ENCODE measurements around the gene MVB12B.

MVB12B gene

DNA sequence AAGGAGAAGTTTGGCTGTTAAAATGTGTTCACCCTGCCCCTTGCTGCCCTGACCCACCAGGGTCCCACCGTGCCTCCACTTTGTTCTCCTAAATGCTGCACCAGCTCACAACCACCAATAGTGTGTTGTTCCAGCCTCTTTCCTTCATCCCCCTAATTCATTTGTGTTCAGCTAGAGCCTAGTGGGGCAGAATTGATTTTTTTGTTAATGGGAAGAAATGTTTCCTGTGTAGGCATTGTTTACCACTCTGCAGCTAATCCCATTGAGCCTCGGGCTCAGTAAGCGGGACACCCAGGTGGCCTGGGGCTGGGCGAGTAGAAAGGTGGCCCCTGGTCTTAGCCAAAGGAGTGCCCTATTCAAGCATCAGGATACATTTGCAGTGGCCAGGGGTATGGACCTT, 127.6 kb downstream of the MVB12B start:
- DNase-seq, result no peak

DNA sequence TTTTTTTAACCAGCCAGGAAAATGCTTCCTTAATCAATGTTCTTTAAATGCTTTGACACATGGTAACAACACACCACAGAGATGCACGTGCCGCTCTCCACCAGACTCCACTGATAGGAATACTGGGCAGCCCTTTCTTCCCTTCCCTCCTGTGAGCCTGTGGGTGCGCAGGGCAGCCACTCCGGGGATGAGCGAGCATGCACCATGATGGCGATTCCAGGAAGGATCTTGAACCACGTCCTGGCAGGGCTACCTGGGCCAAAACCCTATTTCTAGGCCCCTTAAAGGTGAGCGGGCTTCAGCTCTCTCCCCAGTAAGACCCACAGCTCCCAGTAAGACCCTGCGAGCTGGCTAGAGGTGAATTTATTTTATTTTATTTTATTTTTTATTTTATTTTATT, 128.2 kb downstream of the MVB12B start:
- no peak for DNase-seq

DNA sequence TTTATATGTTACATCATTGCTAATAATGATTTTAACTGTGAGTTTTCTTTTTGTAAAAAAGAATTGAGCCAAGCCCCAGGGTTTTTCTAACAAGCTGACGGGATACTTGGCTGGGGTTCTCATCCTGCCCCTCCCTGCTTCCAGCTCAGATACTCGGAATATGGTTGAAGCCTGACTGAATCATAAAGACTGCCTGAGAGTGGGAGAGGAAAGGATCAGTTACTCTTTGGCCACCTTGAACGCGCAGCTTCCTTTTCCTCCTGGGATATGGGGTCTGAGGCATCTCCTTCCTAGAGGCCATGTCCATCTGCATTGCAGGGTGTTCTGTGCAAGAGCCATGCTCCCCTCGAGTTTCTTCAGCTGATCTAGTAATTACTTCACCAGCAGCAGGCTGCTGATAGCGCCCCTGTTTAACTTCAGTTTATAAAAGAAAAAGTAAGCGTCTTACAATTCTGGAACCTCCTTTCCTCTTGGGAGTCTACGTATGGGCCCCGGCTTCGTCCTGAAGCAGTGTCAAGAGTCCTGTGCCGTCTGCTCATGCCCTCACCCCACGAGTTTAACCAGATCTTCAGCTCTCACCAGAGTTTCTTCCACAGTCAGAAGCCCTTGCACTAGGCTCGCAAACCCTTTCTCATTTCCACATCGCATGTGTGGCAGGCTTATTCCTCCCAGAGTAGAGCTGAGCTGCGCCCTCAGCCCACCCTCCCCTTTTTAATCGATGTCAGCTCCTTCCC, 130.0 kb downstream of the MVB12B start:
- no peak for DNase-seq

DNA sequence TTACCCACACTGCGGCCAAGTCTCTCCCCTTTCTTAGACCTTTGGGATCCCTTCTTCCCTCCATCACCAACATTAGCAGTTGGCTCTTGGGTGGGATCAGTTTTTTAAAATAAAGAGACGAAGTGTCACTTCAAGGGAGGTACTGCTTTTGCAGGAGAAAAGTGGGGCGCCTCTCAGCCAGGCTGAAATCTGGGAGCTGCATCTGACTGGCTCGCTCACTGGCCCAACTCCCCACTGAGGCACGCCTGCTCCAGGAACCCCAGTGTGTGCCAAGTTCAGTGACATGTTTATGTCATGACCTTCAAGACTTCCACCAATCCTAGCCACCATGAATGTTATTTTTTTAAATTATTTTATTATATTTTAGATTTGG, 130.5 kb downstream of the MVB12B start:
- no peak for DNase-seq

DNA sequence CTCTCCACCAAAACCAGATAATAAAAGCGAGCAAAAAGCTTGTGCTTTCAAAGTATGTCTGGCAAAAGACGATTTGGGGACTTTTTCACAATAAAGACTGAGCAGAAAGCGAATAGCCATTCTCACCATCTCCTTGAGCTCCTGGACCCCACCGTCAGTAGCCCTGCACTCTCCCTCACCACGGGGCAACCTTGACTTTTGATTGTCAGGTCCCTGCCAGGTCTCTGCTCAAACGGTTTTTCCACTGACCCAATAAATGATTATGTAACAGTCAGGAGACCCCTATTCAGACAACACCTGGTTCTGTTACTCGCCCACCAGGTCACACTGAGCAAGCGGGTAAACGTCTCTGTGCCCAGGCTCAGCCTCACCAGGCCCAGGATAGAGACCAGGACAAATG, 131.3 kb downstream of the MVB12B start:
- DNase-seq, result no peak

DNA sequence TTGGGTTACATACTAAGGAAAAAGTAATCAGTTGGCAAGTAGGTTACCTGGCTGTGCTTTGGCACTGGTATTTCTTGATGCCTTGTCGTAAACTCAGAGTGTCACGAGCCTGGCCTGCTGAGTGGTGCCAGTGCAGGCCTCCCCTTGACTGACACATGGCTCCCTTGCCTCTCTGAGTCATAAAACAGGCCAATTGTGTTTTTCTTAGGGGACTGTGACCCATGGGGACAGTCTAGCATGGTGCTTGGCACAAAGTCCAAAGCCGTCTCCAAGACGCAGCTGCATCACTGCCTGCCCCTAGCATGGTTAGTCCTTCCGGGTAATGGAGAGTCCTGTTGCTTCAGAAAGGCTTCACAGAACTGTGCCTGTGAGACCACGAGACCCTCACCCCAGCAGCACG, 132.5 kb downstream of the MVB12B start:
- no peak for DNase-seq

DNA sequence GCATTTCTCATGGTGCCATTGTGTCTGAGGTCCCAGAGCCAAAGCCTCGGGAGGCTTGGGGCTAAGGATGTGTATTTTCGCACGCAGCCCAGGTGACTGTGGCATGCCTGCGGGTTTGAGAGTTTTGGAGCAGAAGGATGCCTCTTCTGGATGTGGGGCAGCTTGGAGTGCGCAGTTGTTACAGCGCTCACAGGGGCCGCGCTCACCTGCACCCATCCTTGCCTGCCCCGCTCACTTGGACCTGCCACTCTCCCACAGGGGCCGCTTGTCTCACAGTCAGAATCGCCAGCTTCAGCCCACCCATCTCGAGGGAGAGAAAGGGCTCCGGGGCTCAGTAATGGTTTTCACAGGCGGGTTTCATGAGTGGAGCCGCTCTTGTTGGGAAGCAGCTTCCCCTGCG, 132.9 kb downstream of the MVB12B start:
- no peak for DNase-seq

DNA sequence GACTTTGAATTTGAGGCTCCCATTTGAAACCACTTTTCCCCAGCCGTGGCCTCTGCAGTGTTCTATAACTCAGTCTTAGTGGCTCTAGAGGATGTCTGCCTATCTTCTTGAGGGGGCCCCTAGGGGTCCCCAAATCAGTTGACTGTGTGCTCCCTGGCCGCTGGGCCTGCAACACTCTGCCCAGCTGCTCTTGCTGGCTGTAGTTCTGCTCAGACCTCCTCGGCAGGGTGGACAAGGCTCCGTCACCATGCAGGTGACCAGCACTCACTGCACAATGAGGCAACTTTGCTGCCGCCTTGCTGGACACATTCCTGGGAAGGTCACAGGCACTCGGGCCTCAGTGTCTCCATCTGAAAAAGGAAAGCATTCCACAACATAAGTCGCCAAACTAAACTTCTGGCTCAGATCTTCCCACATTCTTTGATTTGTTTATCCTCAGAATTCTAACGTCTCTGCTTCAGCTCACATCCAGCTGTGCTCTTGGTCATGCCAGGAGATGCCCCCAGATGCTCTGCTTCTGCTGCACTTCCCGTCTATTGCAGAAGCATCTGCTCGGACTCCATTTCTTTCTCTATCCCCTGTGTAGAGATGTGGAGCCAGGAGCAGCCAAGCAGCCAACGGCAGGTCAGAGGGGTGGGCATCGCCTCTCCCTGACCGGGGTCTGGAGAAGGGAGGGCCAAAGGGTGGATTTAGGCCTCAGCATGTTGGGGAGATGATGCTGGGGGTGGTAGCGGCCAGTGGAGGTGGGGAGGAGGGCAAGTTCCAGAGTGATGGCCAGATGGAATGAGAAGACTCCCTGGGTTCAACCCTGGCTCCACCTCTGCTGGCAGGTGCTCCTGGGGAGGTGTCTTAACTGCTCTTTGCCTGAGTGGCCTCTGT, 133.6 kb downstream of the MVB12B start:
- DNase-seq, result no peak

DNA sequence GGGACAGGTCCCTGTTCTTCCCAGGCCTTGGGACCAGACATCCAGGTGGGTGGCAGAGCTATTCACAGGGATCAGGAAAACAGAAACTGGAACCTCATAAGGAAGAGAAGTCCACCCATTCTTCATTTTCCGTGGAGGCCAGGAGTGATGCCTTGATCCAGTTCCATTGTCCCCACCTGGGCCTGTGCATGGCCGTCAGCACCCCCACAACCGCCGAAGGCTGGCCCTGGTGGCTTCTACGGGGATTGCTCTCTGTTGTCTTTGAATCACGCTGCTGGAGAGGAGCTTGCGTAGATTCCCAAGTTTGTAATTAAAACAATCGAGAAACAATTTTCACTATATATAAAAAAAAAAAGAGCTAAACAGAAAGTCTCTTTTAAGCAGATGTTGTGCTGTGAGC, 134.4 kb downstream of the MVB12B start:
- no peak for DNase-seq

DNA sequence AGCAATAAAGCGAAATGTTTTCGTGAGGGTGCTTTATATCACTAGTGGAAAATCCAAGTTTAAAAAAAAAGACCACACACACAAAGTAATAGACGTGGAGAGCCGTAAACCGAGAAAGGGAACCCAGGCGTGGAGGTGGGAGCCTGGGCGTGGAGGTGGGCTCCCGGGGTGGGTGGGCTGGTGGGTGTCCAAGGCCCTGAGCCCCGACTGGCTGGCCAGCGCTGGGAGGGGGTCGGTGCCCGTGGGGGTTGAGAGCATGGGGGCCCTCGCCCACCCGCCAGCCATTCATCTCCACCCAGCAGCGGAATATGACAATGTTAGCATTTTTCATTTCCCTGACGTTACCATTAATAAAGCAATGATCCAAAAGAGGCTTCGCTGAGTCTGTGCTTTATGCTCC, 135.0 kb downstream of the MVB12B start:
- DNase-seq, result no peak

DNA sequence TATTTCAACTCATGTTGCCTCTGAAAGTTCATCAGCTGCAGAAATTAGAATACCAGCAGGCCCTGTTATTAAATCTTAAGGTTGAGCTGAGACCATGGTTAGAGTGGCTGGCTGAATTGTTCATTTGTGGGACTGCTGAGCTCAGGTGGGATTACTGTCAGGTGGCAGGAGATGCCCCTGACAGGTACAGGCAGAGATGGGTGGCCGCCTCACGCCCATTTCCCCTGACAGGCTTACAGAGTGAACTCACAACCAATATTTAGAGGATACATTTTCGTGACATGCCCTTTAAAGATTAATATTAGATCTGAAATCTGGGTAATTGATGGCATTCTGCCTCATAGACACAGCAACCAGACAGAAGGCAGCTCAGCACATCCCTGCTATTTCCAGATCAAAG, 136.0 kb downstream of the MVB12B start:
- no peak for DNase-seq

DNA sequence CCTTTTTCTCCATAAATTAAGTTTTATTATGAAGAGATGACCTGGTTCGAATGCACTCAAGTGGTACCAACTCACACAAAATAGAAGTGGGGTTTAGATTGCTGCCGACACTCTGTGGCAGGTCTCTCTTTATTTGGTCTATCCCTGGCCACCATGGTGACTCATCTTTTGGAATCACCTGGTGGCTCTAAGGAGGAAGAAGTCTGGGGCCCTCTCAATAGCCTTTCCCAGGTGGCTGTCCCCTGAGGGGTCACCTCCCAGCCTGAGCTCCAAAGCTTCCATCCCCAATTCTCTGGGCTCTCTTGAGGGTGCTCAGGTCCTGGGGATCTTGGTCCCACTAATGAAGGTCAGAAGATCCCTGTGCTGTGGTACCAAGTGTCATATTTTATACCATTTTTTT, 136.8 kb downstream of the MVB12B start:
- DNase-seq, result no peak

DNA sequence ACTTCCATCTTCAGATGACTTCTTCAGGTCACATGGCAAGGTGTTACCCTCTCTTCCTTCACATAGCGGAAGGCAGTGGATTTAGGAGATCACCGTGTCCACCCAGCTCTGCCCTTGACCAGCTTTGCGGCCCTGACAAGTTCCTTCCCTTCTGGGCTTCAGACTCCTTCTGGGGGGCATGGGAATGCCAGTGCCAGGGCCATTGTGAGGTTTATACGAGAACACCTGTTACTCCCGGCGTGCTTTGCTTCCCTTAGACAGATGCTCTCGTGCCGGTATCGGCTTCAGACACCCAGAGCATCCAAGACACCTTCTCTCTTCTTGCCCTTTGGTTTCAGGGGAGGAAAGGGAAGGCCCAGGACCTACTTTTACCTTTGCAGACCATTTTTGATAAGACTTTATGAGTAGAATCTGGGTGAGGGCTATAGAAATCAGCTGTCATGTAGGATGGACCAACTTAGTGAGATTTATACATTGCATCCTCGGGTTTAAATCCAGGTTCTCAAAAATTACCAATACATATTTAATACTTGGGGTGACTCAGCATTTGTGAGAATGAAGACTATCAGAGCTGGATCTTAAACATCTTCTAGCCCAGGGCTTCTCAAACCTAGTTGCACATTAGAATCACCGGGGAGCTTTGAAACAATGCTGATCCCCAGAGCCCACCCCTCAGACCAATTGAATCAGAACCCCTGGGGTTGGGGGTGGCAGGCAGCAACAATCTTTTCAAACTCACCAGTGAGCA, 138.2 kb downstream of the MVB12B start:
- DNase-seq, result no peak

DNA sequence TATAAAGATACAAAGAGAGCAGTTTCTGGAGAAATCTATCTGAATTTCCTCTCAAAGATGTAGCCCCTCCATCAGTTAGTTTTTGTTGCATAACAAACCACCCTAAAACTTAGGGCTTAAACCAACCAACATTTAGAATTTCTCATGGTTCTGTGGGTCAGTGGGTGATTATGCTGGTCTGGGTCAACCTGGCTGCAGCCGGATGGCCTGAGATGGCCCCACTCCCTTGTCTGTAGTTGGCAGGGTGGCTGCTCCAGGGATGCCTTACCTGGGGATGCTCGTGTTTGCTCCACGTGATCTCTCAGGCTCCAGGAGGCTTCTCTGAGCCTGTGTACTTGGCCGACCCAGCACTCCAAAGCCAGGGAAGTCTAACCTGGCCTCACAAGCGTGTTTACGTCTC, 139.3 kb downstream of the MVB12B start:
- DNase-seq, result no peak

DNA sequence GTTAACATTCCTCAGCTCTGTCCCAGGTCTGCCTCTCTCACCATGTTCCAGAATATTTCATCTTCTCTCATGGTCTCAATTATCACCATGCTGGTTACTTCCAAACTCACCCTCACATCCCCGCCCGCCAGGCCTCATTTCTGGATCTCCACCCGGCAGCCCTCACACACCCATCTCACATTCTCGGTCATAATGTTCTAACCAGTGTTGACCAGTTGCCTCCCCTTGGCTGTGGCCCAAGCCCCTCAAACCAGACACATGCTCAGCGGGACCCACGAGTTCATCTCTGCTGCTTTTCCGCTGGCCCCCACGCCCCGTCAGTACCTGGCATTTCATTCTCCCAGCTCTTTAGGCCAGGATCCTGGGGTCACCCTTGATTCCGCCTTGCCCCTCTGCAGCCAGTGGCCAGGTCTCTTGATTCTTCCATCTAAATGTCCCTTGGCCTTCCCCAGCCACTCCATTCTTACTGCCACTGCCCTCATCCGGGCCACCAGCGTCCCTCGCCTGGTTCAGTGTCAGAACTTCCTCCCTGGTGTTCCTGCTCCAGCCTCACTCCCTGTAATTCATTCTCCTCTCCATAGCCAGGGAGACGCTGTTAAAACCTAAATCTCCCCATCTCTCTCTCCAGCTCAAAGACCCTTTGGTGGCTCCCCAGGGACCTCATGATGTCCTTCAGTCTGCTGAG, 141.7 kb downstream of the MVB12B start:
- DNase-seq, result peak in 2 of 4 experiments; percentile 39 to 42

DNA sequence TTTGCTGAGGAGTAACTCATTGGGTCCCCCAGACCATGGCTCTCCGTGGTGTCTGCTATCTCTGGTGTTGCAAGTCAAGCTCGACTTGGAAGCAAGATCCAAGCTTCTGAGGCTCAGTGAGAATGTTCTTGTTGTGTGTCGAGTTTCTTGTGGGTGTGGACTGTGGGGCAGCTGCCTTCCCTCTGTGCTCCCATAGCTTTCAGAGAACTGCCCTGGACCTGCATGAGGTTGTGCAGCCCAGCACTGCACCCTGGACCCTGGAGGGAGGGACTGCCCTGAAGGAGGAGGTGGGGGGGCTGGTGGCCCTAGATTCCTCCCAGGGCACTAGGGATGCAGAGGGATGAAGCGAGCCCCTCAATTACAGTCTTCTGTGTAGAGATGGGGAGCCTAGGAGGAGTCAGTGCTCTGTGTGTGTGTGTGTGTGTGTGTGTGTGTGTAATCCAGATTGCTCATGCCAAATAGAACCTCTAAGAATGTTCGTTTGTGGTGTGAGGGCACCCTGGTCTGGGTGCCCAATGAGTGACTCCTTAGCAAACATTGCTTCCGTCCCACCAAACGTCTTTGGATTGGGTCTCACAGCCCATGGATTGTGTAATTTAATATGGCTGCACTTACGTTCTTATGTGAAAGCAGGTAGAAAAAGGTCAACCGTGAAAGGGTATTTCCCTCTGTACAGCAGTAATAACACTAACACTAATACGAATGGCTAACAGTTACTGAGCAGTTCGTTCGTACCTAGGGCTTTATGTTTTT, 143.8 kb downstream of the MVB12B start:
- peak in 2 of 4 experiments; percentile 24 to 35 for DNase-seq

DNA sequence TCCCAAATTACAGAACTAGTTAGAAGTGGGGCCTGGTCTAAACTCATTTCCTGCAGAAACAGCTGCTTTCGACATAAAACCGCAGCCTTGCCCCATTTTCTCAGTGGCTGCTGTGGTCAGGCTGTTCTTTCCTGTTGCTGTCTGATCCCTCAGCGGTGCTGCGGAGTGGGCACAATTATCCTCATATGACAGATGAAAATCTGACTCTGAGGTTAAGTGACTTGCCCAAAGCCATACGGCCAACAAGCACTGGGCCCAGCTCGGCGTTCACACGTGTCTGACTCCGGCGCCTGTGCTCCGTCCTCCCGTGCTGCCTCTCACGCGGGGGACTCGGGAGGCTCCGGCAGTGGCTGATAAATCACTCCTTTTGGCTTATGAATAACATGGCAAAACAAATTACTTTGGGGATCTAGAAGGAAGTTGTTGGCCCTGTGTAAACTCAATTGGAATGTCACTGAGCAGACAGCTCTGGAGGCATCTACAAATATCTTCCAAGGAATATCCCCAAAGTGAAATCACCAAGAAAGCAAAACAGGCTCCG, 144.5 kb downstream of the MVB12B start:
- peak; percentile 95 to 97 (median 96) for DNase-seq

DNA sequence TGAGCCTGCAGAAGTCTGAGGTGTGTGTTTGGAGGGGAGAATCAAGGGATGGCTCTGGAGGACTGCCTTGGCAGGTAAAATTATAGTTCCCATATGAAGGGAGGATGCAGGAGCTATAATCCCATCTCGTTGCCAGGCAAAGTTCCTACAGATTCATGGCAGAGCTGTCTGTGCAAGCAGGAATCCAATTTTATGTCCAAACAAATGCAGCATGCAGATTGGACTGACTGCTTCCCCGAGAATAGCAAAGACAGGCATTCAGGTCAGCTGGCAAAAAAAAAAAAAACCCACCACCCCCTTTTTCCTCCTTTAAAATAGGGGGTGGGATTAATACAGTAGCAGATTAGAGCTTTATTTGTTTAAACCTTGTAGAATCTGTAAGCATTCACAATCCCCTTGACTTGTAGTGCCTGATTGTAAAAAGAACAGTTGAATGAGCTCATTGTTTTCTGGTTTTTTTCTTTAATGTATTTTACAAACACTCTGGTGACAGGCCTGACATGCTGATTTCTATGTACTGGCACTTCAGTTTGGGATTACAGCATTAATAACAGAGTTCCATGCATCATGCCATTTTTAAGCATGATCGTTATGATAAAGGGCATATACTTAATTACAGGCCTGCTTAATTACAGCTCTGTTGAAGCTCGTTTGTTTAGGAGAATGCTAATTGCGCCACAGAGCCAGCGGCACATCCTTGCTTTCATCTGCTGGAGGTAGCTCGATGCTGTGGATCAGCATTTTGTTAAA, 145.7 kb downstream of the MVB12B start:
- no peak for DNase-seq

DNA sequence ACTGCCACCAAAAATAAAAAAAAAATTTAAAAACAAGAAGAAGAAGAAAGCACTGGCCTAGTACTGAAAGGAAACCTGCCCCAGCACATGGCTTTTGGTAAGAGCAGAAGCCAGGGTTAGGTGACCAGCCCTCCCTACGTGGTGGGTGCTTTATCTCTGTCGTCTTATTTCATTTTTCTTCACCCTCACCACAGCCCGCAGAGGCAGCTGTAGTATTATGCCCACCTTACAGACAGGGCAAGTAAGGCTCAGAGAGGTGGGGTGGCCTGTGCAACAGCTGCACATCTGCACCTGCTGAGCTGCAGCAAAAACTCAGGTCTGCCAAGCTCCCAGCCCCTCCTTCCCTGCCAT, 146.3 kb downstream of the MVB12B start:
- DNase-seq, result peak in 1 of 4 experiments; percentile 31

DNA sequence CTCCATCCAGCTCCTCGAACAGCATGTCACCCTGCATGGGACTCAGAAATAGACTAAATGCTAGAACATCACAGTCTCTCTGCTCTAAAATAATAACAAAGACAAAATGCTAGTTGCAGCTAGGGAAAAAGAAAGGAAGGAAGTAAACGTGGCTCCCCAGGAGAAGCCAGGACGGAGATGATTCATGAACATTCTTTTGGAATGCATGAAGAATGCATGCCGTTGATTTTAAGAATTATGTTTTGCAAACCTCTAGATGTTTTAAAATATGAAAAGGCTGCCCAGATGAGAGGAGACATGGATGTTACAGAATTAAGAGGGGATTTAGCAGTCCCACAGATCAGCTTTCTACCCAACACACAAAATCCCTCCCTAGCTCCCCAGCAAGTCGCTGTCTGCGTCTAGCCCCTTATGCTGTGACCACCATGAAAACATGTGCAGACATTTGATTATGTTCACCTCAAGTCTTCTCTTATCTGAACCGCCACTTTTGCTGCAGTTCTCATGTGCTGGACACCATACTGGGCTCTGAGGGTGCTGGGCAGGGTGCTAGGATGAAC, 147.7 kb downstream of the MVB12B start:
- DNase-seq, result no peak
